ENCODE measurements around the gene PPFIBP2. TPM values are rescaled to one million over a fixed set of nuclear protein-coding genes. Genes with fewer than 3 reads are reported as not detected.

The PPFIBP2 gene
- total and polyA plus RNA-seq, 10 donors, result 17.2 to 75.1 (median 40.4) TPM

DNA sequence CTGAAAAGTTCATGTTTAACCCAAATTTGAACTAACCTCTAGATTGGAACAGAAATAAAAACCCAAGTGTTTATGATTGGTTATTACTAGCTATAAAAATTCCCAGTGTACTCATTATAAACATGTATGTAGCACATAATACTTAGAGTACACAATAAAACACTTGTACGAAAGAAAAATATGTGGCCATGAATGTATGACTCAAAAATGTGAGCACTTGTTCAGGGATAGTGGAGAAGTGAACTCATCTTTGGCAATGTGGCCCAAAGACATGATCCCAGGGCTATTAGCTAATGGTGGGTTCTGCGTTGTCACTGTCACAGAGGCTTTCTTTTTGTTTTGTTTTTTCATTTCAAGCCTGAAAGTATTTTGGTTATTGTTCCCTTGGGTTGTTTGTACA lies 72.0 kb downstream of the PPFIBP2 start:
- Histone ChIP-seq H3K27me3 (replicated peaks in 1 of 7) (peaks cover 0 to 22% (median 5%) of the 10 kb centered on the region in 7 donors), H3K36me3 (no peaks in the 10 kb centered on the region), H3K9me3 (no peaks in the 10 kb centered on the region), H3K4me1 (peaks cover 0 to 9% (median 4%) of the 10 kb centered on the region in 6 donors), H3K27ac (no peak overlapping the region), H3K4me3 (no peak overlapping the region)
- intact Hi-C loops (cut with DNase I; ENCODE audit: low total_unique reads), result no loop called here
- no peak for DNase-seq
- TF ChIP-seq CTCF (IDR thresholded peaks at IDR 0.05 in 8 of 11, conservative IDR thresholded peaks at IDR 0.05 in 3 of 11), result no peak
- TF ChIP-seq POLR2AphosphoS5 (IDR thresholded peaks at IDR 0.05), result no peak
- TF ChIP-seq POLR2A (IDR thresholded peaks at IDR 0.05), result no peak
- 91 to 94% (median 93%) methylated on average over 2 of the region's 2 CpGs for WGBS, 5 donors

GRCh38 chr11:7586376-7586775 lies 72.6 kb downstream of the PPFIBP2 start:
- Histone ChIP-seq H3K27me3 (replicated peaks in 1 of 7) (peaks cover 0 to 17% (median 0%) of the 10 kb centered on the region in 7 donors), H3K4me3 (no peak overlapping the region), H3K9me3 (no peaks in the 10 kb centered on the region), H3K27ac (no peak overlapping the region), H3K4me1 (peaks cover 0 to 13% (median 4%) of the 10 kb centered on the region in 6 donors), H3K36me3 (no peaks in the 10 kb centered on the region)
- TF ChIP-seq CTCF (IDR thresholded peaks at IDR 0.05 in 8 of 11, conservative IDR thresholded peaks at IDR 0.05 in 3 of 11) (no peak), POLR2A (IDR thresholded peaks at IDR 0.05) (no peak), POLR2AphosphoS5 (IDR thresholded peaks at IDR 0.05) (no peak)
- 72 to 87% (median 75%) methylated on average over 2 of the region's 2 CpGs for WGBS, 5 donors
- intact Hi-C loops (cut with DNase I; ENCODE audit: low total_unique reads), result no loop called here
- no peak for DNase-seq

GRCh38 chr11:7587712-7588111 lies 73.9 kb downstream of the PPFIBP2 start:
- peaks cover 0 to 7% (median 0%) of the 10 kb centered on the region in 7 donors for H3K27me3 ChIP-seq (replicated peaks in 1 of 7)
- no peak for DNase-seq
- no peak for TF ChIP-seq POLR2A (IDR thresholded peaks at IDR 0.05)
- TF ChIP-seq POLR2AphosphoS5 (IDR thresholded peaks at IDR 0.05), result no peak
- TF ChIP-seq CTCF (IDR thresholded peaks at IDR 0.05 in 8 of 11, conservative IDR thresholded peaks at IDR 0.05 in 3 of 11), result no peak
- no peak overlapping the region for H3K4me3 ChIP-seq
- WGBS, 5 donors, result 79 to 90% (median 87%) methylated on average over 2 of the region's 2 CpGs
- intact Hi-C loops (cut with DNase I; ENCODE audit: low total_unique reads), result no loop called here
- peaks cover 0 to 26% (median 6%) of the 10 kb centered on the region in 6 donors for H3K4me1 ChIP-seq
- H3K27ac ChIP-seq, result no peak overlapping the region
- H3K36me3 ChIP-seq, result no peaks in the 10 kb centered on the region
- no peaks in the 10 kb centered on the region for H3K9me3 ChIP-seq

DNA sequence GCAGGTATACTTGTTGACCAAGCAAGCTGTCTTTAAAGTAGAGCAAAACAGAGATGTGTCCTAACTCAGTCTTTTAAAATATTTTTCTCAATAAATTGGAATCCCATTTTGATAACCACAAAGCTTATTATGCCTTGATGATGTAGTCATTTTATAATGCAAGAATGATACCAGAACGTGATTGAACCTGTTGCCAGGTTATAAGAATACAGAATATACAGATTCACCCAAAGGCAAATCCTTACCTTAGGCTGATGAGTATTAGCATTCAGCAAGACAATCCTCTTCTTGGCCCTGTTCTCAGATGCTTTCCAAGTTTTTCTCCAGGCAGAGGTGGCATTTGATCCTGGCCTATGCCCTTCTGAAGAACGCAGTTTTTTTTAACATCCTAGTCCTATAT lies 76.1 kb downstream of the PPFIBP2 start:
- Histone ChIP-seq H3K27ac (no peak overlapping the region), H3K27me3 (replicated peaks in 1 of 7) (no peaks in the 10 kb centered on the region)
- TF ChIP-seq POLR2AphosphoS5 (IDR thresholded peaks at IDR 0.05) (no peak), POLR2A (IDR thresholded peaks at IDR 0.05) (no peak)

GRCh38 chr11:7590529-7590928 lies 76.7 kb downstream of the PPFIBP2 start:
- H3K36me3 ChIP-seq, result peaks cover 0 to 15% (median 3%) of the 10 kb centered on the region in 6 donors
- H3K4me3 ChIP-seq, result no peak overlapping the region
- H3K27me3 ChIP-seq (replicated peaks in 1 of 7), result no peaks in the 10 kb centered on the region
- no peaks in the 10 kb centered on the region for H3K9me3 ChIP-seq
- intact Hi-C loops (cut with DNase I; ENCODE audit: low total_unique reads), result no loop called here
- peaks cover 0 to 33% (median 8%) of the 10 kb centered on the region in 6 donors for H3K4me1 ChIP-seq
- H3K27ac ChIP-seq, result no peak overlapping the region
- TF ChIP-seq POLR2AphosphoS5 (IDR thresholded peaks at IDR 0.05), result no peak
- no peak for TF ChIP-seq CTCF (IDR thresholded peaks at IDR 0.05 in 8 of 11, conservative IDR thresholded peaks at IDR 0.05 in 3 of 11)
- TF ChIP-seq POLR2A (IDR thresholded peaks at IDR 0.05), result no peak
- DNase-seq, result no peak
- WGBS, 5 donors, result 85 to 93% (median 86%) methylated on average over 2 of the region's 2 CpGs

More for the DNA sequence above, 76.1 kb downstream of the PPFIBP2 start:
- Histone ChIP-seq H3K9me3 (no peaks in the 10 kb centered on the region), H3K36me3 (peaks cover 0 to 12% (median 3%) of the 10 kb centered on the region in 6 donors), H3K4me3 (no peak overlapping the region), H3K4me1 (peaks cover 0 to 33% (median 8%) of the 10 kb centered on the region in 6 donors)
- WGBS, 5 donors, result 80 to 90% (median 87%) methylated on average over 2 of the region's 2 CpGs
- intact Hi-C loops (cut with DNase I; ENCODE audit: low total_unique reads), result no loop called here
- no peak for DNase-seq
